ENCODE measurements around the gene SNW1.

DNA sequence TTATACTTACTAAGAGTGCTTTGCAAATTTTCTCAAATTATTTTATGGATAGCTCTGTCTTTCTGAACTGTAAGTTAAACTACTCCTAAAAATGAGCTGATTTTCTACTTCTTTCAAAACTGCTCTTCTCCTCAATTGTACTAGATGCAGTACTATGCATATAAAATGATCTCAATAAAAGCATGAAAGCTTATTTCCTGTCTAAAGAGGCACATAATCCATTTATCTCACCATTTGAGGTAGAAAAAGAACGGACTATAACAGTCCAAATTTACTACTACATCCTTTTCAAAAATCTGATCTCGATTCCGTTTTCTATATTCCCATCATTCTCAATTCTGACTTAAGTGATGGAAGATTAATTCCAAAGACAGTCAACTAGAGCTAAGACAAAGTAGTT, 38.7 kb downstream of the SNW1 start:
- TF ChIP-seq POLR2AphosphoS5 (IDR thresholded peaks at IDR 0.05; ENCODE audit: low read depth, low read length) (no peak), SIN3A (IDR thresholded peaks at IDR 0.05; ENCODE audit: borderline replicate concordance, insufficient read depth, low read depth, low read length) (no peak), TCF7L2 (IDR thresholded peaks at IDR 0.05; ENCODE audit: low read depth, low read length) (no peak)
- TF ChIP-seq, protein P1, sequence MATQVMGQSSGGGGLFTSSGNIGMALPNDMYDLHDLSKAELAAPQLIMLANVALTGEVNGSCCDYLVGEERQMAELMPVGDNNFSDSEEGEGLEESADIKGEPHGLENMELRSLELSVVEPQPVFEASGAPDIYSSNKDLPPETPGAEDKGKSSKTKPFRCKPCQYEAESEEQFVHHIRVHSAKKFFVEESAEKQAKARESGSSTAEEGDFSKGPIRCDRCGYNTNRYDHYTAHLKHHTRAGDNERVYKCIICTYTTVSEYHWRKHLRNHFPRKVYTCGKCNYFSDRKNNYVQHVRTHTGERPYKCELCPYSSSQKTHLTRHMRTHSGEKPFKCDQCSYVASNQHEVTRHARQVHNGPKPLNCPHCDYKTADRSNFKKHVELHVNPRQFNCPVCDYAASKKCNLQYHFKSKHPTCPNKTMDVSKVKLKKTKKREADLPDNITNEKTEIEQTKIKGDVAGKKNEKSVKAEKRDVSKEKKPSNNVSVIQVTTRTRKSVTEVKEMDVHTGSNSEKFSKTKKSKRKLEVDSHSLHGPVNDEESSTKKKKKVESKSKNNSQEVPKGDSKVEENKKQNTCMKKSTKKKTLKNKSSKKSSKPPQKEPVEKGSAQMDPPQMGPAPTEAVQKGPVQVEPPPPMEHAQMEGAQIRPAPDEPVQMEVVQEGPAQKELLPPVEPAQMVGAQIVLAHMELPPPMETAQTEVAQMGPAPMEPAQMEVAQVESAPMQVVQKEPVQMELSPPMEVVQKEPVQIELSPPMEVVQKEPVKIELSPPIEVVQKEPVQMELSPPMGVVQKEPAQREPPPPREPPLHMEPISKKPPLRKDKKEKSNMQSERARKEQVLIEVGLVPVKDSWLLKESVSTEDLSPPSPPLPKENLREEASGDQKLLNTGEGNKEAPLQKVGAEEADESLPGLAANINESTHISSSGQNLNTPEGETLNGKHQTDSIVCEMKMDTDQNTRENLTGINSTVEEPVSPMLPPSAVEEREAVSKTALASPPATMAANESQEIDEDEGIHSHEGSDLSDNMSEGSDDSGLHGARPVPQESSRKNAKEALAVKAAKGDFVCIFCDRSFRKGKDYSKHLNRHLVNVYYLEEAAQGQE (IDR thresholded peaks at IDR 0.05; ENCODE audit: insufficient read depth in 1 of 2, low read depth in 2 of 2, low read length in 1 of 2) = no peak
- TF ChIP-seq, protein P2, sequence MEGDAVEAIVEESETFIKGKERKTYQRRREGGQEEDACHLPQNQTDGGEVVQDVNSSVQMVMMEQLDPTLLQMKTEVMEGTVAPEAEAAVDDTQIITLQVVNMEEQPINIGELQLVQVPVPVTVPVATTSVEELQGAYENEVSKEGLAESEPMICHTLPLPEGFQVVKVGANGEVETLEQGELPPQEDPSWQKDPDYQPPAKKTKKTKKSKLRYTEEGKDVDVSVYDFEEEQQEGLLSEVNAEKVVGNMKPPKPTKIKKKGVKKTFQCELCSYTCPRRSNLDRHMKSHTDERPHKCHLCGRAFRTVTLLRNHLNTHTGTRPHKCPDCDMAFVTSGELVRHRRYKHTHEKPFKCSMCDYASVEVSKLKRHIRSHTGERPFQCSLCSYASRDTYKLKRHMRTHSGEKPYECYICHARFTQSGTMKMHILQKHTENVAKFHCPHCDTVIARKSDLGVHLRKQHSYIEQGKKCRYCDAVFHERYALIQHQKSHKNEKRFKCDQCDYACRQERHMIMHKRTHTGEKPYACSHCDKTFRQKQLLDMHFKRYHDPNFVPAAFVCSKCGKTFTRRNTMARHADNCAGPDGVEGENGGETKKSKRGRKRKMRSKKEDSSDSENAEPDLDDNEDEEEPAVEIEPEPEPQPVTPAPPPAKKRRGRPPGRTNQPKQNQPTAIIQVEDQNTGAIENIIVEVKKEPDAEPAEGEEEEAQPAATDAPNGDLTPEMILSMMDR (IDR thresholded peaks at IDR 0.05) = no peak

Measured in Panc1 (cell line).